Endometrial microvascular endothelial cells (primary cell): ENCODE data around the gene ANKRD44. TPM values are rescaled to one million over a fixed set of nuclear protein-coding genes. Genes with fewer than 3 reads are reported as not detected.

Experiments
- in situ Hi-C: cut with HindIII; loops from 2 replicates; pipeline ENCODE4 v1.10.0; 2017; ENCODE audit warnings: low sequenced_read_pairs, low pct_unique_long_range_greater_than_20kb; ENCODE audit errors: inconsistent ontology term
- total RNA-seq: library from RNA; depleted of rRNA; stranded (reverse); fragments of >200 nt; gene quantifications from one replicate; pipeline ENCODE4 v1.2.3, GENCODE V29; 2015; ENCODE audit errors: inconsistent ontology term

Gene ANKRD44
- total RNA-seq, 1 donor from 2014 or later: 1.8 TPM

- in situ Hi-C loops: no loop called here
Measured at GRCh38 chr2:197200051-197200761, 110.4 kb downstream of the ANKRD44 start.

GRCh38 chr2:197198890-197199289 is 111.7 kb downstream of the ANKRD44 start:
- in situ Hi-C loops: no loop called here

- in situ Hi-C loops: no loop called here
Measured at GRCh38 chr2:197197895-197198311, 112.7 kb downstream of the ANKRD44 start.

- in situ Hi-C loops: no loop called here
Measured at GRCh38 chr2:197196541-197197180, 113.9 kb downstream of the ANKRD44 start.

- in situ Hi-C loops: no loop called here
Measured at GRCh38 chr2:197195518-197195917, 115.1 kb downstream of the ANKRD44 start.

GRCh38 chr2:197191940-197192322 is 118.6 kb downstream of the ANKRD44 start:
- in situ Hi-C loops: no loop called here

- in situ Hi-C loops: no loop called here
Measured at GRCh38 chr2:197191177-197191939, 119.2 kb downstream of the ANKRD44 start.

GRCh38 chr2:197190100-197190432 is 120.5 kb downstream of the ANKRD44 start:
- in situ Hi-C loops: no loop called here

GRCh38 chr2:197189426-197190099 is 121.0 kb downstream of the ANKRD44 start:
- in situ Hi-C loops: no loop called here

- in situ Hi-C loops: no loop called here
Measured at GRCh38 chr2:197185676-197186075, 124.9 kb downstream of the ANKRD44 start.

GRCh38 chr2:197184959-197185586 is 125.5 kb downstream of the ANKRD44 start:
- in situ Hi-C loops: no loop called here

GRCh38 chr2:197183355-197183754 is 127.2 kb downstream of the ANKRD44 start:
- in situ Hi-C loops: no loop called here

GRCh38 chr2:197182668-197183067 is 127.9 kb downstream of the ANKRD44 start:
- in situ Hi-C loops: no loop called here

- in situ Hi-C loops: no loop called here
Measured at GRCh38 chr2:197181491-197181890, 129.1 kb downstream of the ANKRD44 start.

GRCh38 chr2:197179744-197180498 is 130.7 kb downstream of the ANKRD44 start:
- in situ Hi-C loops: no loop called here

GRCh38 chr2:197176522-197176921 is 134.1 kb downstream of the ANKRD44 start:
- in situ Hi-C loops: no loop called here

GRCh38 chr2:197174539-197175094 is 136.0 kb downstream of the ANKRD44 start:
- in situ Hi-C loops: no loop called here

- in situ Hi-C loops: no loop called here
Measured at GRCh38 chr2:197171582-197171981, 139.0 kb downstream of the ANKRD44 start.
